Measurements from ENCODE around the gene RBMS1. TPM values are rescaled to one million over a fixed set of nuclear protein-coding genes. Genes with fewer than 3 reads are reported as not detected.

RBMS1 gene
- total RNA-seq, 1 experiment from 2014 or later = 111 TPM

DNA sequence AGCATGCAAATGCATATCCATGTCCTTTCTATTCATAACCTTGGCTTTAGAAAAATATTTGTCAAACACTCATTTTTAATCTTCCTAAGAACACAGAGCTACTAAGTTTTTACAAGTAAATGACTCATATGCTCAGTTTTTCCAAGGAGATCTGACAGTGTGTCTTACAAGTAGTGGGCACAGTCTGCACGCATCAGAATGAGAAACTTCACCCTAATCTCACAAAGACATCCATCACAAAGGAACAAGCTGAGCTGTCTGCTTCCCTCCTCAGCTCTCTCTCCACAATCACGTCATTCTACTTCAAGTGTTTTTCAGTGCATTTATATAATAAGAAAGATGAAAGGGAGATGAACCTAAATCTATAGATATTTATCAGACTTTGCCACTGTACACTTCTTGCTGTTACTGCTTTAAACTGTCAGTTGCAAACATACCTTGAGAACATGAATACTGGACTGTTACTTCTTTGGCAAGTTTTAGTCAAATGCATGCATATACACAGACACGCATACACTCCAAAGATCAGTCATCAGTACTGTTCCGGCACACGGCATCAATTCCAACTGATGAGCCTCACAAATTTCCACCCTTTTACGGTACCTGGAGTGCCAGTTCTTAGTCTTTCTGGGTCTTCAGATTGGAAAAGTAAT is 75.7 kb downstream of the RBMS1 start:
- no peaks in the 10 kb centered on the region for H3K9me3 ChIP-seq (replicated peaks)
- peak; percentile 62 to 75 for DNase-seq (ENCODE audit: low read depth in 1 of 2, low spot score in 2 of 2)
- H3K4me3 ChIP-seq = no peak overlapping the region
- H3K4me1 ChIP-seq (replicated peaks) = peaks cover 47% of the 10 kb centered on the region
- H3K27me3 ChIP-seq (replicated peaks) = no peaks in the 10 kb centered on the region
- peak overlapping the region; percentile 38 for H3K27ac ChIP-seq
- peaks cover 11% of the 10 kb centered on the region for H3K36me3 ChIP-seq

DNA sequence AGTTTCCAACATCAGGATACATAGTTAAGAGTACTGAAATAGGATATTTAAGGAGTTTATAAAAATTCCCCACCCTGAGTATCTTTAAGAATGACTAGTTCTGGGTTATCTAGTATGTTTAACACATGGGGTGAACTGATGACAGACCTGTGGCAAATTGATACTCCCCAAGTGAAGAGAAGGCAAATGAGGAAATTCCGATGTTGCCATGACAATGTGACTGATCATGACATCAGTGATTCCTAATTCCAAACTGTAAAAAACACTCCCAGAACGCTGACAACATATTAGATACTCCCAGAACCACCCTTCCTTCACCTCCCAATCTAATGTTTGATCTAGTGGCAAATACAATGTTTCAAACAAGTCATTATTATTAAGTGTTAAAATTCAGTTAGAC is 77.6 kb downstream of the RBMS1 start:
- no peak for DNase-seq (ENCODE audit: low read depth in 1 of 2, low spot score in 2 of 2)
- Histone ChIP-seq H3K36me3 (peaks cover 5% of the 10 kb centered on the region), H3K4me1 (replicated peaks) (peaks cover 48% of the 10 kb centered on the region), H3K27ac (no peak overlapping the region), H3K4me3 (no peak overlapping the region), H3K27me3 (replicated peaks) (no peaks in the 10 kb centered on the region), H3K9me3 (replicated peaks) (no peaks in the 10 kb centered on the region)

DNA sequence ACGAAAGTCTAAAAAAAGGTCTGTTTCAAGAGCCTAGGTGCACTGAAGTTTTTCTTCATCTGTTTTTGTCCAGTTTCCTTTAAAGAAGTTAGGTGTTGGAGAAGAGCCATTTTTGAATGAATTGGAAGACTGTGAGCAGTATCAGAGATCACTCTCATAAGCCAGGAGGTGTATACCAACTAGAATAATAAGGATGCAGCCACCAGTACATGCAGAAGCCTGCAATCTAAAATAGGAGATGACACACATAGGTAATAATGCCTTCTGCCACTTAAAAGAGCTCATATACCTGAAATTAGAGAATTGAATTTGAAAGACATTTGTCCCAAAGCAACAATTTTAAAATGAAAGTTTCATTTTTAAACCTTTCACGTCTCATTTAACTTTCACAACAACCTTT is 81.7 kb downstream of the RBMS1 start:
- no peak for DNase-seq (ENCODE audit: low read depth in 1 of 2, low spot score in 2 of 2)
- H3K9me3 ChIP-seq (replicated peaks) = no peaks in the 10 kb centered on the region
- H3K27me3 ChIP-seq (replicated peaks) = no peaks in the 10 kb centered on the region
- H3K36me3 ChIP-seq = peaks cover 4% of the 10 kb centered on the region
- peak overlapping the region; percentile 34; the same call in 1 of the 2 replicates for H3K27ac ChIP-seq
- H3K4me1 ChIP-seq (replicated peaks) = peaks cover 40% of the 10 kb centered on the region
- no peak overlapping the region for H3K4me3 ChIP-seq

DNA sequence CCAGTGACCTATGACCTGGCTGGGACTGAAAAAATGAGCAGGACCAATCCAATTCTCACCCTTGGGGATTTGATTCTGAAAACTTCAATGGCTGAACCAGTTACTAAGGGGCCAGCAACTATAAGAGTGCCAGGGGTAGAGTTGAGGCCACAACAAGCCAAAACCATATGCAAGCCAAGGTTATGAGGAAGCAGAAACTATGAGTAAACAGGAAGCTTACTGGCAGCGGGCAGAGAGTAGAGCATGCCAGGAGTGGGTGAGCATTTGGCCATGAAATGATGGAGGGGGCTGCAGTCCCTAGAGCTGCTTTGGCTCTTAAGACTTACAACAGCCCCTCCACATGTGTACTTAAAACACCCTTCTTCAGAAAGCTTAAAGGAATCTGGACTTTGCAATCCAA is 82.4 kb downstream of the RBMS1 start:
- Histone ChIP-seq H3K9me3 (replicated peaks) (no peaks in the 10 kb centered on the region), H3K4me1 (replicated peaks) (peaks cover 41% of the 10 kb centered on the region), H3K4me3 (no peak overlapping the region), H3K27ac (peak overlapping the region; percentile 41), H3K27me3 (replicated peaks) (no peaks in the 10 kb centered on the region), H3K36me3 (peaks cover 8% of the 10 kb centered on the region)
- peak; percentile 55 to 63 for DNase-seq (ENCODE audit: low read depth in 1 of 2, low spot score in 2 of 2)

DNA sequence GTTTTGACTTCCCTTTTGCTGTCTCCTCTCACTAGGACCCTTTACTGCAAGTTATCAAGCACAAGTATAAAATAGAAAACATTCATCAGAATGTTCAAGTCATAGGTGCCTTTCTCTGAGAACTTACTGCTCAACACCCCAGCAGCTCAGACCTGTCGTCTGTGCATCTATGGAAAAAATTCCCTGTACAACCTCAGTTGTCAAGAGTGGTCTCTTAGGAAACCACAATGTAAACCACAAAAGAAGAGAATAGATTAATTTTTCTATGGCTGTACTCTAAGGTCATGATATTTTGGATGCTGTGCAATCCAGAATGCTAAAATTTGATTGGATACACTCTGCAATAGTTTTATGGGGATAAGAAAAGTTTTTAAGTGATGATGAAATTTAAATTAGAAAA is 84.1 kb downstream of the RBMS1 start:
- H3K4me3 ChIP-seq = no peak overlapping the region
- H3K36me3 ChIP-seq = peaks cover 8% of the 10 kb centered on the region
- no peaks in the 10 kb centered on the region for H3K9me3 ChIP-seq (replicated peaks)
- peak overlapping the region; percentile 95 for H3K27ac ChIP-seq
- peaks cover 58% of the 10 kb centered on the region for H3K4me1 ChIP-seq (replicated peaks)
- DNase-seq (ENCODE audit: low read depth in 1 of 2, low spot score in 2 of 2) = no peak
- no peaks in the 10 kb centered on the region for H3K27me3 ChIP-seq (replicated peaks)

DNA sequence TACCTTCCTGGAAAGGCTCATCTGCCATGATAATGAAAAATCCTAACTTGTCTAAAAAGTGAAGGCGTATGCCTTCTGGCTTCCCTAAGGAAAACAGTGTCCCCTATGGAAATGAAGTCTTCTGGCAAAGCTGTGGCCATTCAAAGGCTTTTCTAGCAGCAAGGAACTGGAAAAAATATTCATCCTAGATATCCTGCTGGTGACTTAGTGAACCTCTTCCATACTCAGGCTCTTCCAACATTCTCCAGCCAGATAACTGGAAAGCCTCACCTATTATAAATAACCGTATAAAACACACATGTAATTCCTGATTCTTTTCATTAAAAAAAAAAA is 84.7 kb downstream of the RBMS1 start:
- DNase-seq (ENCODE audit: low read depth in 1 of 2, low spot score in 2 of 2) = peak in 1 of 2 experiments; percentile 50
- Histone ChIP-seq H3K9me3 (replicated peaks) (no peaks in the 10 kb centered on the region), H3K4me1 (replicated peaks) (peaks cover 63% of the 10 kb centered on the region), H3K4me3 (peak overlapping the region; percentile 93), H3K27me3 (replicated peaks) (no peaks in the 10 kb centered on the region), H3K27ac (peak overlapping the region; percentile 95), H3K36me3 (peaks cover 8% of the 10 kb centered on the region)

DNA sequence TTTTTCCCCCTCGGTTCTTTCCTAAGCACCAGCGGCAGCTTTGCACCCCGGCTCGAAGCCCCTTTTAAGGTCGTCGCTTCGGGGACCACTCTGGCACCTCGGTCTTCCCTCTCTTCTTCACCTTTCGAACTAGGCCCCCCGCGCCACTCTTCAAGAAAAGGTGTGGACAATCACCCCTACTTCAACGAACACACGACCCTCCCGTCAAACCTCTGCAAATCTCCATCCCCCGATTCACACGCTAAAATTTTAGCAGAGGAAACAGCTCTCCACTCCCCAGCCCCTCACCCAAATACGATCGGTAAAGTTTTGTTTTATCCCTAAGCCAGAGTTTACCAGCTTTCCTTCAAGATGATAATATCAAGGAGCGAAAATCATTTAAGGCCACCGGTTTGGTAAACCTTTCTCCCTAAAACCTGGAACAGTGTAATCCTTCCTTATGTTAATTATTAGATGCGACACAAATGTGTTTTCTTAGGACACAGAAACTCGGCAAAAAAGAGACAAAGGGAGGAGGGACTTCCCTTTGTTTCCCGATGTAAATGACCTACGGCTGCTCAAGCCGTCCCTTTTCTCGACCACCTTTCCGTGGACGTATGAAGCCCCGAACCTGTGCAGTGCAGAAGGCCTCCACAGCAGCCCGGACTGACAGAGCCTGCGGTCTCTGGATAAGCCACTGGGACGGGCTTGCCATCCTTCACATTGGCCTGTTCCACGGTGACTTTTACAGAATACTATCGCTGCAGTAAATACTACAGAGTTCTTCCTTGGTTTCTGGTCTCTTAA is 85.2 kb downstream of the RBMS1 start:
- H3K4me1 ChIP-seq (replicated peaks) = peaks cover 69% of the 10 kb centered on the region
- no peaks in the 10 kb centered on the region for H3K27me3 ChIP-seq (replicated peaks)
- peak in 1 of 2 experiments; percentile 69 for DNase-seq (ENCODE audit: low read depth in 1 of 2, low spot score in 2 of 2)
- H3K4me3 ChIP-seq = peak overlapping the region; percentile 93
- H3K27ac ChIP-seq = peak overlapping the region; percentile 95
- H3K36me3 ChIP-seq = peaks cover 8% of the 10 kb centered on the region
- H3K9me3 ChIP-seq (replicated peaks) = no peaks in the 10 kb centered on the region

DNA sequence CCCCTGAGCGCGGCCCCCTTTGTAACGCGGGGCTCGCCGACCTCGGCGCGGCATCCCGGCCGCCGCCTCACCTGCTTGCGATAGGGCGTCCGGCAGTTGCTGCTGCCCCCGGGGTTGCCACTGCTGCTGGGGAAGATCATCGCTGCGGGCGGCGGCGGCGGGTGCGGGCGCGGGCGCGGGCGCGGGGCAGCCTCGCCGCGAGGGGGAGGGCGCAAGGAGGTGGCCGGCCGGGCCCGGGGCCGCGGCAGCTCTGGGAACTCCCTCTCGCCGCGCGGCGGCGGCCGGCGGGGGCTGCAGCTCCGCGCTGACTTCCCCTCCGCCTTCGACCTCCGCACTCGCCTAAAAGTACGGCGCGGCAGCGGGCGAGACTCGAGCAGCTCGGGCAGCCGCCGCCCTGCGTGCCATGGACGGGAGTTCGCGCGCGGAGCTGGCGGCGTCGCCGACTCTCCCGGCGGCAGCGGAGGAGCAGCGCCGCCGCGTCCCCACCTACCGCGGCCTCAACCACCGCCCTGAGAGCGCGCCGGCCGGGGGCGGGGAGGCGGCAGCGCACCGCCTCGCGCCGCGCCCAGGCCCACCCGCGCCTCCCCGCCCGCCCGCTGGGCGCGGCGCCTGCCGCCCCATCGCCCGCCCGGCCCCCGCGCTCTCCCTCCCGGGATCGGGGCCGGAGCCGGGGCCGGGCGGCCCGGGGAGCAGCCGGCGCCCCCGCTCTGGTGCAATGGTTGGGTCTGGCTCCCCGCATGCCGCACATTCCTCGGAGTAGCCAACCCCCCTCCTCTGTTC is 86.0 kb downstream of the RBMS1 start:
- H3K4me3 ChIP-seq = peak overlapping the region; percentile 93
- DNase-seq (ENCODE audit: low read depth in 1 of 2, low spot score in 2 of 2) = peak; percentile 73 to 81
- no peaks in the 10 kb centered on the region for H3K9me3 ChIP-seq (replicated peaks)
- H3K27ac ChIP-seq = peak overlapping the region; percentile 95
- H3K36me3 ChIP-seq = peaks cover 8% of the 10 kb centered on the region
- H3K4me1 ChIP-seq (replicated peaks) = peaks cover 77% of the 10 kb centered on the region
- no peaks in the 10 kb centered on the region for H3K27me3 ChIP-seq (replicated peaks)

DNA sequence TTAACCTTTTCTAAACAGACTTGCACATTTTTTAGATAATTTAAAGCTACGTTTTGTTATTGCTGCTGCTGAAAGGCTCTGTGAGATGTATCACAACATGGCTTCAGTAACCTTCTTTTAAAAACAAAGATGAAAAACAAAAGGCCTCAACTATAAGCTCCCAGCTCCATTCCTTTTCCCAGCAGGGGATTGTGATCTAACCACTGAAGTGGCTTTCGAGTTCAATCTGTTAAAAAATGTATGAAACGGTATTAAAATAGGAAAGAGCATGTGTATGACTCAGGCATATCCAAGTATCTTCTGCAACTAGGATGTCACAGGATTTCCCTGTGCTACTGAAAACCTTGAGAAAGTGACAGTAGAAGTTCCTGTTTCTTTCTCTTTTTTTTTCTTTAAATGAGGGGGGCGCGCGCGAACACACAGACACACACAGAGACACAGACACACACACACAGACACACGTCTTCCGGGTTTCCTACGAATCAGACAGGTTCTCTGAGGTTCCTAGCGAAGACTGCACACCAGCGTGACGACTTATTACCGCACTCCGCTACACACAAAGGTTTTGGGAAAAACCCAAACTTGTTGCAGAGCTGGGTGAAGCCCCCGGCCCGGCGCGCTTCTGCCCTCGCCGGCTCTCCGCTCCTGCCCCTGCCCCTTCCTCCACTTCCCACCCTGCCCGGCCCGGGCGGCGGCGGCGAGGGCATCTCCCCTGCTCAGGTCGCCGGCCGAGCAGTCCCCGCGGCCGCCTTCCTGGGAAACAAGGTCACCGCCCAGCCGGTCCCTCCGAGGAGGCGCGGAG is 86.8 kb downstream of the RBMS1 start:
- peak overlapping the region; percentile 93 for H3K4me3 ChIP-seq
- H3K9me3 ChIP-seq (replicated peaks) = no peaks in the 10 kb centered on the region
- DNase-seq (ENCODE audit: low read depth in 1 of 2, low spot score in 2 of 2) = peak; percentile 66 to 84
- H3K27me3 ChIP-seq (replicated peaks) = no peaks in the 10 kb centered on the region
- H3K4me1 ChIP-seq (replicated peaks) = peaks cover 80% of the 10 kb centered on the region
- H3K27ac ChIP-seq = peak overlapping the region; percentile 95
- peaks cover 8% of the 10 kb centered on the region for H3K36me3 ChIP-seq

DNA sequence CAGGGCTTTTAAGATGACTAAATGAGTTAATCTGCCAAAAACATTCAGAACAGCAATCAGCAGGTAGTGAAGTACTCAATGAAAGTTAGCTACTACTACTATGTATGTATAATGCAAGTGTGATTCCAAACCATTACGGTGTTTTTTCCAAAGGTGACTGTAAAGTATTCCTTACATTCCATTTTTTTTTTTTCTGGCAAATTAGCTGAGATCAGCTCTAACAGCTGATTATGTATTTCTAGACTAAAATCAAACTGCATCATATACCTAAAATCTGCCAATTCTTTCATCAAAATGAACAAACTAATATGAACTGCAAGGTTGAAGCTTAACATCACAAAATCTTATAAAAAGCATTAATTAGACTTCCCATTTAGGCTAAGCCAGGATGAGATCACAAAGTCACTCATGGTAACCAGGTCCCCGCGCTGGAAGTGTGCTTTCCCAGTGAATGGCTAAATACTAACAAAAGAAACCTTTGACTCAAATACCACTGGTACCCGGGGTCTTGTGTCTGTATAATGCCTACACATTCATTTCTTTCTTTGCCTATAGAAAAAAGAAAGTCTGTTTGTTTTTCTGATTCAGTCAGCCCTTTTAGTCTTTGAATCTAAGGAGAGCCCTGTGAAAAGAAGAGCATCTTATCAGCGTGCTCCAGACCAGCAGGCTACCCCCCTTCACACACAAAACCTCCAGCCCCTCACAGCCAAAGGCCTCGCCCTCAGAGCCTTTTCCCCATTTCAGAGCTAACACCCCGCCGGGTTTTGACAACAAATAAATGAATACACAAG is 88.3 kb downstream of the RBMS1 start:
- DNase-seq (ENCODE audit: low read depth in 1 of 2, low spot score in 2 of 2) = peak in 1 of 2 experiments; percentile 59
- Histone ChIP-seq H3K36me3 (peaks cover 8% of the 10 kb centered on the region), H3K4me1 (replicated peaks) (peaks cover 80% of the 10 kb centered on the region), H3K4me3 (peak overlapping the region; percentile 93), H3K27ac (peak overlapping the region; percentile 95), H3K27me3 (replicated peaks) (no peaks in the 10 kb centered on the region), H3K9me3 (replicated peaks) (no peaks in the 10 kb centered on the region)

DNA sequence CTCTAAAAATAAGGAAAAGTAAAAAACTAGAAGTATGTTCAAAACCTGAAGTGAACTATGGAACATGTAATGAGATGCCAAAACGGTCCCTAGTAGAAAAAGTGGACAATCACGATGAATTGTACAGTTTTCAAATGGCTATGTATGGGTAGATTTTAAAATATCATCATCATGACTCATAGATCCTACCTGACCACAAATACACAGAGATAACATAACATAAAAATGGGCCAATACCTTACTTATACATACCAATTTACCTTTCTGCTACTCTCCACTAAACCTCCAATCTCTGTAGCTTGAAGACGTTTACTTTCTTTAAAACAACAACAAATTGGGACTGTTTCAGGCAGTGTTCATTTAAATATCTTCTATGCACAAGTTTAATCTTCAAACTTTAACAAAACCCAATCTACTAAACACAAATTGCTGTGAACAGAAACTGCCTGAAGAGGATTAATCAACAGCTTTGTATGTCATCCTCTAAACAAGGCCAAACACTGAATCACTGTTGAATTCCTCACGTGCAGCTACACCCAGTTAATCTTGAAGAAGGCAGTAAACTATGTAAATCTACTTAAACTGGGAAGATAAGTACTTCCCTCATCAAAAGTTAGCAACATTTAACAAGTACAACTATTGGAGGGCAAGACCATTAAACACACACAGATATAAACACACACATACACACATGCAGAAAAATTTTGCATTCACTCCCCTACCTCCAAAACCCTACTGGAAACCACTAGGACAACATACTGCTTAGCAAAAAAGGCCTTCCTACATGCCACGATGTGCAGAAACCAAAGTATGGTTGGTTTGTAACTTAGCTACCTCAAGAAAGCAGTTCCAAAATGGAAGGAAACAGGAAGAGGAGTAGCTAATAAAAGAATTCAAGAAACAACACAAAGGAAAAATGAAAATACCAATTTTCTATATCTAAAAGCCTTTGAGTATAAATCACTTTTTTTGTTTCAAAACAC is 90.3 kb downstream of the RBMS1 start:
- peaks cover 81% of the 10 kb centered on the region for H3K4me1 ChIP-seq (replicated peaks)
- peak in 1 of 2 experiments; percentile 51 for DNase-seq (ENCODE audit: low read depth in 1 of 2, low spot score in 2 of 2)
- no peak overlapping the region for H3K4me3 ChIP-seq

DNA sequence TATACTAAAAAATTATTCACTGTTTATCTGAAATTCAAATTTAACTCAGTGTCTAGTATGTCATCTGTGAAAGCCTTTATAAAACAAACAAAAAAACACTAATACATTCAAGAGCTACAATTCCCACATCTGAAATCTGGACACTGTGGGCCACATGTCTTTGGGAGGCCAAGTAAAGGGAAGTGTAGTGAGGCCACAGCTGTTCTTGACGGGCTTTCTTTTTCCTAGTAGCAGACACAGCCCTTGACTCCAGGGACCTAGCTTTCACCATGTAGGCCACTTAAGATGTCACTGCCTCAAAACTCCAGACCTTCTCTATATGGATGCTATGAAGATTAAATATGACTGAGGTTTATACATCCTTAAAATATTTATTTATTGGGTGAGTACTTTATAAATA is 91.1 kb downstream of the RBMS1 start:
- H3K27me3 ChIP-seq (replicated peaks) = no peaks in the 10 kb centered on the region
- no peaks in the 10 kb centered on the region for H3K9me3 ChIP-seq (replicated peaks)
- no peak overlapping the region for H3K4me3 ChIP-seq
- no peak for DNase-seq (ENCODE audit: low read depth in 1 of 2, low spot score in 2 of 2)
- H3K27ac ChIP-seq = peak overlapping the region; percentile 63
- peaks cover 8% of the 10 kb centered on the region for H3K36me3 ChIP-seq
- H3K4me1 ChIP-seq (replicated peaks) = peaks cover 86% of the 10 kb centered on the region

More for the DNA sequence above, 90.3 kb downstream of the RBMS1 start:
- Histone ChIP-seq H3K27ac (peak overlapping the region; percentile 63), H3K27me3 (replicated peaks) (no peaks in the 10 kb centered on the region), H3K9me3 (replicated peaks) (no peaks in the 10 kb centered on the region), H3K36me3 (peaks cover 8% of the 10 kb centered on the region)

Measured in SJSA1 (cell line).